ENCODE results near the gene CMTM4.

Gene CMTM4

GRCh38 chr16:66622863-66623262, 73.7 kb downstream of the CMTM4 start:
- H3K27ac ChIP-seq (ENCODE audit: poor library complexity, severe bottlenecking): no peak overlapping the region
- H3K27me3 ChIP-seq (ENCODE audit: insufficient read depth, poor library complexity, severe bottlenecking): no peaks in the 10 kb centered on the region
- DNase-seq (ENCODE audit: low spot score): no peak
- H3K4me3 ChIP-seq (ENCODE audit: severe bottlenecking): no peak overlapping the region
- H3K36me3 ChIP-seq (ENCODE audit: low read depth): peaks cover 31% of the 10 kb centered on the region
- TF ChIP-seq CTCF (IDR thresholded peaks at IDR 0.05; ENCODE audit: poor library complexity, severe bottlenecking): no peak
- no peak for ATAC-seq (ENCODE audit: low read depth)
- peaks cover 21% of the 10 kb centered on the region for H3K4me1 ChIP-seq (ENCODE audit: insufficient read depth, poor library complexity, severe bottlenecking)
- H3K9me3 ChIP-seq (ENCODE audit: severe bottlenecking): no peaks in the 10 kb centered on the region

GRCh38 chr16:66621973-66622372, 74.6 kb downstream of the CMTM4 start:
- H3K9me3 ChIP-seq (ENCODE audit: severe bottlenecking): no peaks in the 10 kb centered on the region
- H3K27me3 ChIP-seq (ENCODE audit: insufficient read depth, poor library complexity, severe bottlenecking): no peaks in the 10 kb centered on the region
- H3K27ac ChIP-seq (ENCODE audit: poor library complexity, severe bottlenecking): no peak overlapping the region
- H3K4me1 ChIP-seq (ENCODE audit: insufficient read depth, poor library complexity, severe bottlenecking): peaks cover 25% of the 10 kb centered on the region
- H3K36me3 ChIP-seq (ENCODE audit: low read depth): peaks cover 34% of the 10 kb centered on the region
- H3K4me3 ChIP-seq (ENCODE audit: severe bottlenecking): no peak overlapping the region
- DNase-seq (ENCODE audit: low spot score): no peak
- TF ChIP-seq CTCF (IDR thresholded peaks at IDR 0.05; ENCODE audit: poor library complexity, severe bottlenecking): no peak
- no peak for ATAC-seq (ENCODE audit: low read depth)

GRCh38 chr16:66620429-66620795, 76.1 kb downstream of the CMTM4 start:
- ATAC-seq (ENCODE audit: low read depth): no peak
- Histone ChIP-seq H3K27me3 (ENCODE audit: insufficient read depth, poor library complexity, severe bottlenecking) (no peaks in the 10 kb centered on the region), H3K9me3 (ENCODE audit: severe bottlenecking) (no peaks in the 10 kb centered on the region), H3K4me1 (ENCODE audit: insufficient read depth, poor library complexity, severe bottlenecking) (peaks cover 25% of the 10 kb centered on the region), H3K4me3 (ENCODE audit: severe bottlenecking) (no peak overlapping the region), H3K36me3 (ENCODE audit: low read depth) (peaks cover 43% of the 10 kb centered on the region), H3K27ac (ENCODE audit: poor library complexity, severe bottlenecking) (no peak overlapping the region)
- no peak for DNase-seq (ENCODE audit: low spot score)
- TF ChIP-seq CTCF (IDR thresholded peaks at IDR 0.05; ENCODE audit: poor library complexity, severe bottlenecking): no peak

GRCh38 chr16:66619534-66620428, 76.8 kb downstream of the CMTM4 start:
- Histone ChIP-seq H3K27ac (ENCODE audit: poor library complexity, severe bottlenecking) (peak overlapping the region; percentile 84), H3K9me3 (ENCODE audit: severe bottlenecking) (no peaks in the 10 kb centered on the region), H3K4me1 (ENCODE audit: insufficient read depth, poor library complexity, severe bottlenecking) (peaks cover 25% of the 10 kb centered on the region), H3K27me3 (ENCODE audit: insufficient read depth, poor library complexity, severe bottlenecking) (no peaks in the 10 kb centered on the region), H3K4me3 (ENCODE audit: severe bottlenecking) (no peak overlapping the region), H3K36me3 (ENCODE audit: low read depth) (peaks cover 46% of the 10 kb centered on the region)
- ATAC-seq (ENCODE audit: low read depth) (no peak), DNase-seq (ENCODE audit: low spot score) (no peak)
- TF ChIP-seq CTCF (IDR thresholded peaks at IDR 0.05; ENCODE audit: poor library complexity, severe bottlenecking): no peak

All from RWPE2 (cell line).